IMR-90 (cell line): ENCODE measurements around the gene WHRN. TPM values are rescaled to one million over a fixed set of nuclear protein-coding genes. Genes with fewer than 3 reads are reported as not detected.

Experiments
- ATAC-seq: fragments of 200-7000 bp; cut with Tn5 transposase; 2 replicates; pipeline ENCODE4 v1.9.1; 2020; ENCODE audit warnings: low read depth, mild to moderate bottlenecking, moderate library complexity
- BruUV-seq: library from RNA; stranded (reverse); fragments of 400-500 nt; replicated peaks from 2 replicates; lab custom pipeline; 2021; lab: Mats Ljungman, UMichigan
- CTCF ChIA-PET: fragments of 300-600 bp; formaldehyde crosslinking; extraction: SDS; loops from one replicate; lab custom pipeline; 2021; ENCODE audit warnings: antibody characterized with exemption; lab: Yijun Ruan, JAX
- POLR2A ChIA-PET: fragments of 300-600 bp; sonication (Branson Sonifier 250); formaldehyde crosslinking; loops from one replicate; lab custom pipeline; 2022; ENCODE audit warnings: antibody characterized with exemption; ENCODE audit not compliant: unreplicated experiment; lab: Charles Lee
- DNase-seq: peaks from one replicate; pipeline ENCODE4 v3.0.0; 2013
- H2AFZ ChIP-seq: replicated peaks from 2 replicates; pipeline ENCODE3; 2013; ENCODE audit warnings: low read length, mild to moderate bottlenecking; ENCODE audit not compliant: poor library complexity
- H2AK5ac ChIP-seq: 2 replicates; pipeline ENCODE4 v1.6.1; 2013; ENCODE audit warnings: low read depth, low read length, inconsistent platforms
- H2AK9ac ChIP-seq: replicated peaks from 2 replicates; pipeline ENCODE3; 2013; ENCODE audit warnings: mild to moderate bottlenecking, low read depth, low read length, moderate library complexity; ENCODE audit not compliant: poor library complexity
- H2BK120ac ChIP-seq: 2 replicates; pipeline ENCODE4 v1.6.1; 2013; ENCODE audit warnings: low read depth, low read length, inconsistent platforms
- H2BK15ac ChIP-seq: 3 replicates; pipeline ENCODE4 v1.6.1; 2013; ENCODE audit warnings: low read depth, low read length, inconsistent platforms
- H2BK20ac ChIP-seq: 2 replicates; pipeline ENCODE4 v1.6.1; 2013; ENCODE audit warnings: low read depth, mild to moderate bottlenecking, inconsistent platforms, low read length, moderate library complexity
- H2BK5ac ChIP-seq: 2 replicates; pipeline ENCODE4 v1.6.1; 2013; ENCODE audit warnings: mild to moderate bottlenecking, low read depth, low read length, inconsistent platforms; ENCODE audit not compliant: poor library complexity, severe bottlenecking
- H3K14ac ChIP-seq: replicated peaks from 2 replicates; pipeline ENCODE4 v1.6.1; 2013; ENCODE audit warnings: low read depth, low read length, inconsistent platforms
- H3K18ac ChIP-seq: 2 replicates; pipeline ENCODE4 v1.6.1; 2013; ENCODE audit warnings: low read depth, low read length, control low read depth
- H3K23ac ChIP-seq: 2 replicates; pipeline ENCODE4 v1.6.1; 2013; ENCODE audit warnings: low read depth, low read length, inconsistent platforms
- H3K27ac ChIP-seq: 2 replicates; pipeline ENCODE4 v1.5.1; 2013; ENCODE audit warnings: mild to moderate bottlenecking, control low read depth, low read length; ENCODE audit not compliant: insufficient read depth
- H3K27me3 ChIP-seq: 2 replicates; pipeline ENCODE4 v1.6.1; 2013; ENCODE audit warnings: low read length; ENCODE audit not compliant: control insufficient read depth, insufficient read depth
- H3K36me3 ChIP-seq: 2 replicates; pipeline ENCODE4 v1.6.1; 2013; ENCODE audit warnings: low read length, mixed read lengths; ENCODE audit not compliant: control insufficient read depth, insufficient read depth
- H3K4ac ChIP-seq: 2 replicates; pipeline ENCODE4 v1.6.1; 2013; ENCODE audit warnings: low read depth, low read length, inconsistent platforms
- H3K4me1 ChIP-seq: 2 replicates; pipeline ENCODE4 v1.6.1; 2013; ENCODE audit warnings: low read length, mixed read lengths; ENCODE audit not compliant: control insufficient read depth, insufficient read depth
- H3K4me2 ChIP-seq: 2 replicates; pipeline ENCODE4 v1.6.1; 2013; ENCODE audit warnings: low read depth, mild to moderate bottlenecking, control low read depth, low read length, moderate library complexity
- H3K4me3 ChIP-seq: 2 replicates; pipeline ENCODE4 v1.5.1; 2013; ENCODE audit warnings: low read depth, mild to moderate bottlenecking, control low read depth, low read length, moderate library complexity; ENCODE audit not compliant: insufficient read depth
- H3K56ac ChIP-seq: 2 replicates; pipeline ENCODE4 v1.6.1; 2013; ENCODE audit warnings: low read length, inconsistent platforms; ENCODE audit not compliant: insufficient read depth; ENCODE audit errors: extremely low read depth
- H3K79me1 ChIP-seq, 2 experiments: 2 replicates each; pipeline ENCODE4 v1.6.1; 2013; ENCODE audit warnings: low read length in 2 of 2, inconsistent platforms in 1 of 2, low read depth in 1 of 2
- H3K9ac ChIP-seq: 2 replicates; pipeline ENCODE4 v1.6.1; 2013; ENCODE audit warnings: low read depth, low read length, control low read depth
- H3K9me1 ChIP-seq: 2 replicates; pipeline ENCODE4 v1.6.1; 2013; ENCODE audit warnings: low read length, inconsistent platforms; ENCODE audit not compliant: insufficient read depth
- H3K9me3 ChIP-seq: 2 replicates; pipeline ENCODE4 v1.6.1; 2013; ENCODE audit warnings: low read length; ENCODE audit not compliant: control insufficient read depth, insufficient read depth
- H4K20me1 ChIP-seq: 2 replicates; pipeline ENCODE4 v1.6.1; 2013; ENCODE audit warnings: low read length, inconsistent platforms; ENCODE audit not compliant: insufficient read depth
- H4K5ac ChIP-seq: 2 replicates; pipeline ENCODE4 v1.6.1; 2013; ENCODE audit warnings: mild to moderate bottlenecking, low read depth, low read length, control low read depth
- H4K8ac ChIP-seq, 2 experiments: 2 replicates each; pipeline ENCODE4 v1.6.1; 2013; ENCODE audit warnings: low read depth in 2 of 2, low read length in 2 of 2, control low read depth in 1 of 2, inconsistent platforms in 1 of 2
- H4K91ac ChIP-seq: 2 replicates; pipeline ENCODE4 v1.6.1; 2013; ENCODE audit warnings: low read depth, low read length, inconsistent platforms; ENCODE audit not compliant: insufficient read depth
- BHLHE40 ChIP-seq: fragments of 150-350 bp; IDR thresholded peaks from 2 replicates; pipeline ENCODE4 v1.6.1; 2016; ENCODE audit warnings: mild to moderate bottlenecking, low read depth, low read length
- CEBPB ChIP-seq: IDR thresholded peaks from 2 replicates; pipeline ENCODE4 v1.6.1; 2012; ENCODE audit warnings: low read depth, low read length, improper control_type of control experiment
- CHD1 ChIP-seq: IDR thresholded peaks from 2 replicates; pipeline ENCODE4 v1.6.1; 2012; ENCODE audit warnings: low read depth, low read length, improper control_type of control experiment
- CTCF ChIP-seq: conservative IDR thresholded peaks from 2 replicates; pipeline ENCODE4 v1.5.1; 2012; ENCODE audit warnings: mild to moderate bottlenecking, low read depth, low read length, improper control_type of control experiment
- ELK1 ChIP-seq: fragments of 150-350 bp; IDR thresholded peaks from 2 replicates; pipeline ENCODE4 v1.6.1; 2016; ENCODE audit warnings: low read depth, mild to moderate bottlenecking, low read length, moderate library complexity, borderline replicate concordance
- FOS ChIP-seq: fragments of 150-350 bp; IDR thresholded peaks from 2 replicates; pipeline ENCODE4 v1.6.1; 2016; ENCODE audit warnings: low read depth, low read length
- MAFK ChIP-seq: IDR thresholded peaks from 2 replicates; pipeline ENCODE4 v1.6.1; 2012; ENCODE audit warnings: low read depth, low read length, improper control_type of control experiment
- MAZ ChIP-seq: IDR thresholded peaks from 2 replicates; pipeline ENCODE4 v1.6.1; 2012; ENCODE audit warnings: low read depth, mild to moderate bottlenecking, low read length, improper control_type of control experiment, moderate library complexity, borderline replicate concordance
- MXI1 ChIP-seq: IDR thresholded peaks from 2 replicates; pipeline ENCODE4 v1.6.1; 2012; ENCODE audit warnings: low read depth, mild to moderate bottlenecking, low read length, moderate library complexity, borderline replicate concordance
- NFE2L2 ChIP-seq: fragments of 150-350 bp; IDR thresholded peaks from 2 replicates; pipeline ENCODE4 v1.6.1; 2016; ENCODE audit warnings: low read depth, mild to moderate bottlenecking, low read length
- POLR2A ChIP-seq: IDR thresholded peaks from 2 replicates; pipeline ENCODE4 v1.6.1; 2012; ENCODE audit warnings: mild to moderate bottlenecking, low read depth, low read length
- RAD21 ChIP-seq: IDR thresholded peaks from 2 replicates; pipeline ENCODE4 v1.6.1; 2012; ENCODE audit warnings: low read length, improper control_type of control experiment
- RCOR1 ChIP-seq: IDR thresholded peaks from 2 replicates; pipeline ENCODE4 v1.6.1; 2012; ENCODE audit warnings: mild to moderate bottlenecking, low read length, improper control_type of control experiment; ENCODE audit not compliant: insufficient replicate concordance
- RFX5 ChIP-seq: IDR thresholded peaks from 2 replicates; pipeline ENCODE4 v1.8.0; 2012; ENCODE audit warnings: low read depth, mild to moderate bottlenecking, low read length, moderate library complexity
- SMC3 ChIP-seq: fragments of 150-350 bp; IDR thresholded peaks from 2 replicates; pipeline ENCODE4 v1.6.1; 2016; ENCODE audit warnings: low read depth, mild to moderate bottlenecking, antibody characterized with exemption, low read length, moderate library complexity
- USF2 ChIP-seq: fragments of 150-350 bp; IDR thresholded peaks from 2 replicates; pipeline ENCODE4 v1.6.1; 2017; ENCODE audit warnings: mild to moderate bottlenecking, antibody characterized with exemption, low read length, low read depth
- WGBS, 2 experiments: methylation state at CpG; one replicate each; pipeline versions ENCODE4 v1.1.5 to v1.1.7; 2013; ENCODE audit warnings: missing lambda C conversion rate in 2 of 2; ENCODE audit not compliant: insufficient read length in 1 of 2; ENCODE audit errors: extremely low coverage in 2 of 2; 5-methylcytosine and 5-hydroxymethylcytosine counted together
- dilution Hi-C: fragments of 300-500 bp; cut with HindIII; formaldehyde crosslinking; loops from one replicate; pipeline ENCODE4 v1.14.3; 2018; ENCODE audit warnings: low sequenced_read_pairs; ENCODE audit not compliant: unreplicated experiment
- in situ Hi-C: fragments of 300-500 bp; cut with MboI; formaldehyde crosslinking; loops from 3 replicates; pipeline ENCODE4 v1.14.3; 2019; ENCODE audit warnings: low sequenced_read_pairs, inconsistent platforms, mixed read lengths
- intact Hi-C: fragments of 100-400 bp; cut with micrococcal nuclease; formaldehyde crosslinking; loops from 2 replicates; pipeline ENCODE4 v1.10.0; 2022
- polyA plus RNA-seq, 3 experiments: library from polyadenylated mRNA; depleted of rRNA; stranded (reverse); fragments of >200 nt; gene quantifications; 2 replicates each; pipeline ENCODE4 v1.2.3, GENCODE V29; 2012; ENCODE audit warnings: low replicate concordance in 1 of 3
- total RNA-seq: library from RNA; depleted of rRNA; stranded (reverse); fragments of >200 nt; gene quantifications from 2 replicates; pipeline ENCODE4 v1.2.3, GENCODE V29; 2012

The WHRN gene
- total and polyA plus RNA-seq, 2 of the 4 experiments (the other 2 are of a cell fraction), result 0.18 to 2.6 TPM

GRCh38 chr9:114491430-114492003, 13.8 kb downstream of the WHRN start:
- POLR2A ChIA-PET, result no interaction called here
- no TSS peak for BruUV-seq
- CTCF ChIA-PET, result interaction anchor here (0.8 kb wide), 1 partner anchor 162 kb away, joined by 3 read pairs; no protein-coding TSS in a partner anchor

More at GRCh38 chr9:114491430-114492003, 13.8 kb downstream of the WHRN start:
- Histone ChIP-seq H2AK5ac (no peak overlapping the region), H2BK120ac (no peak overlapping the region), H3K56ac (no peak overlapping the region), H2AK9ac (no peak overlapping the region), H3K9me1 (no peaks in the 10 kb centered on the region), H3K79me1 (peaks cover 0 to under 1% of the 10 kb centered on the region in 2 experiments; a peak in 1 of 4 replicates), H3K23ac (no peak overlapping the region), H4K20me1 (no peaks in the 10 kb centered on the region), H3K4ac (no peak overlapping the region), H3K9ac (no peak overlapping the region), H2BK15ac (no peak overlapping the region), H3K36me3 (no peaks in the 10 kb centered on the region), H3K27ac (no peak overlapping the region), H3K4me3 (no peak overlapping the region), H4K5ac (no peak overlapping the region), H2AFZ (no peak overlapping the region), H4K91ac (no peak overlapping the region), H4K8ac (no peak overlapping the region), H3K18ac (no peak overlapping the region), H3K27me3 (peaks cover 12% of the 10 kb centered on the region), H3K14ac (no peak overlapping the region), H3K4me1 (no peaks in the 10 kb centered on the region), H2BK5ac (no peak overlapping the region), H3K9me3 (no peaks in the 10 kb centered on the region), H2BK20ac (no peak overlapping the region), H3K4me2 (no peak overlapping the region)
- no peak for TF ChIP-seq MAFK
- TF ChIP-seq CEBPB, result no peak
- no peak for TF ChIP-seq POLR2A
- TF ChIP-seq CHD1, result no peak
- TF ChIP-seq FOS, result no peak
- TF ChIP-seq MXI1, result no peak
- TF ChIP-seq USF2, result no peak
- TF ChIP-seq RAD21, result no peak
- TF ChIP-seq BHLHE40, result no peak
- no peak for TF ChIP-seq CTCF
- no peak for TF ChIP-seq RFX5
- no peak for TF ChIP-seq SMC3
- no peak for TF ChIP-seq ELK1
- no peak for TF ChIP-seq MAZ
- TF ChIP-seq NFE2L2, result no peak
- no peak for TF ChIP-seq RCOR1
- WGBS, 2 experiments, result 55% methylated on average over 4 of the region's 17 CpGs; no CpG with 5 or more reads in 1 of the 2 experiments
- intact Hi-C loops (no loop called here), in situ Hi-C loops (no loop called here), dilution Hi-C loops (no loop called here)
- ATAC-seq (no peak), DNase-seq (no peak)
